Astrocyte of the cerebellum (primary cell): ENCODE measurements around the gene DNAJA3.
A peak's percentile ranks its signal among the peaks of the same experiment; 100 is the strongest.

ENCODE experiments used
- DNase-seq: peaks from one replicate; pipeline ENCODE4 v3.0.0-alpha.2; 2011; ENCODE audit warnings: low read depth
- H3K4me3 ChIP-seq: 2 replicates; pipeline ENCODE4 v1.5.1; 2011; ENCODE audit warnings: mild to moderate bottlenecking, low read depth, low read length, moderate library complexity
- in situ Hi-C: cut with HindIII; loops from 2 replicates; pipeline ENCODE4 v1.10.0; 2017; ENCODE audit warnings: low sequenced_read_pairs
- TF ChIP-seq, protein P1 (sequence below): IDR thresholded peaks from 2 replicates; pipeline ENCODE4 v1.5.1; 2012; ENCODE audit warnings: low read length, low read depth, moderate library complexity, mild to moderate bottlenecking; ENCODE audit errors: missing control alignments

DNAJA3 gene

DNA sequence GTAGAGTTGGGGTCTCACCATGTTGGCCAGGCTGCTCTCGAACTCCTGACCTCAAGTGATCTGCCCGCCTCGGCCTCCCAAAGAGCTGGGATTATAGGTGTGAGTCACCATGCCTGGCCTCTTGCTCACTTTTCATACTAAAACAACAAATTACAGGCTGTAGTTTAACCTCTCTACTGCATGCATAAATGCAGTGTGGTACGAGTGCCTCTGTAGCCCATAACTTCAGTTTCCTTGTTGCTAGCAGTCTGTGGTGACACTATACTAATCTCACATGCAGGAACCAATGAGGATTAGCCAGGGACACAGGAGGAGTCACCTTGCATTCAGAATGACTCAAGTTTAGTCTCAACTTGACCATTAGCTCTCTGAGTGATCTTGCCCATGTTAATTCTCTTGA is 70.6 kb downstream of the DNAJA3 start:
- TF ChIP-seq, protein P1, sequence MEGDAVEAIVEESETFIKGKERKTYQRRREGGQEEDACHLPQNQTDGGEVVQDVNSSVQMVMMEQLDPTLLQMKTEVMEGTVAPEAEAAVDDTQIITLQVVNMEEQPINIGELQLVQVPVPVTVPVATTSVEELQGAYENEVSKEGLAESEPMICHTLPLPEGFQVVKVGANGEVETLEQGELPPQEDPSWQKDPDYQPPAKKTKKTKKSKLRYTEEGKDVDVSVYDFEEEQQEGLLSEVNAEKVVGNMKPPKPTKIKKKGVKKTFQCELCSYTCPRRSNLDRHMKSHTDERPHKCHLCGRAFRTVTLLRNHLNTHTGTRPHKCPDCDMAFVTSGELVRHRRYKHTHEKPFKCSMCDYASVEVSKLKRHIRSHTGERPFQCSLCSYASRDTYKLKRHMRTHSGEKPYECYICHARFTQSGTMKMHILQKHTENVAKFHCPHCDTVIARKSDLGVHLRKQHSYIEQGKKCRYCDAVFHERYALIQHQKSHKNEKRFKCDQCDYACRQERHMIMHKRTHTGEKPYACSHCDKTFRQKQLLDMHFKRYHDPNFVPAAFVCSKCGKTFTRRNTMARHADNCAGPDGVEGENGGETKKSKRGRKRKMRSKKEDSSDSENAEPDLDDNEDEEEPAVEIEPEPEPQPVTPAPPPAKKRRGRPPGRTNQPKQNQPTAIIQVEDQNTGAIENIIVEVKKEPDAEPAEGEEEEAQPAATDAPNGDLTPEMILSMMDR, result no peak
- DNase-seq, result no peak
- in situ Hi-C loops, result no loop called here
- H3K4me3 ChIP-seq, result no peak overlapping the region

DNA sequence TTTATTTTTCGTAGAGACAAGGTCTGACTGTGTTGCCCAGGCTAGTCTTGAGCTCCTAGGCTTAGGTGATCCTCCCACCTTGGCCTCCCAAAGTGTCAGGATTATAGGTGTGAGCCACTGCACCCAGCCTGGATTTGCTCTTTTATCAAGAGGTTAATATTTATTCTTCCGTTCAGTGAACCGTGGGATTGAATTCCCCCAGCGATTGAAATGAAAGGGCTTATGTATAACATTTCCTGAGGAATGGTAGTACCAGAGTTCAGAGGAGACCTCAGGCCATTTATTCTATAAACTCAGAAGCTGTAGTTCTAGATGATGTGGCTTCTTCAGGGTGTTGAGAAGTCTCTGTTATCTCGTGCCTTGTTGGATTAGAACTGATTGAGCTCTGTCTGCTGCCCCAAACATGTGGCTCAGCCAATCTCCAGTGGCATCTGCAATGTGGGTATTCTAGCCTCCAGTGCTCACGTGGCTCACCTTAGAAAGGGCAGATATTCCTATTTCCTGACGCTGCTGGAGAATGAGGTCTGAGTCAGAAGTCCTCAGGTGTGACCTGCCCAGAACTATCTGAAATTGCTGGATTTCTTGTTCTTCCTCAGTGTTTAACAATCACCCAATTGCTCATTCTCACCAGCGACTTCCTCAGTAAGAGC is 73.0 kb downstream of the DNAJA3 start:
- no peak for DNase-seq
- H3K4me3 ChIP-seq, result no peak overlapping the region
- in situ Hi-C loops, result no loop called here
- TF ChIP-seq, protein P1, result no peak

- in situ Hi-C loops, result no loop called here
- DNase-seq, result no peak
- H3K4me3 ChIP-seq, result no peak overlapping the region
- TF ChIP-seq, protein P1, result no peak
Measured at GRCh38 chr16:4499196-4499555, 73.5 kb downstream of the DNAJA3 start.

- TF ChIP-seq, protein P1, result no peak
- in situ Hi-C loops, result loop anchor here (25.0 kb wide), 1 partner anchor 137 kb away; no protein-coding TSS in a partner anchor
- H3K4me3 ChIP-seq, result no peak overlapping the region
- DNase-seq, result peak; percentile 46
Measured at GRCh38 chr16:4500272-4500671, 74.6 kb downstream of the DNAJA3 start.

GRCh38 chr16:4501071-4501478 is 75.4 kb downstream of the DNAJA3 start:
- TF ChIP-seq, protein P1, result no peak
- DNase-seq, result peak; percentile 23
- in situ Hi-C loops, result loop anchor here (25.0 kb wide), 1 partner anchor 136 kb away; no protein-coding TSS in a partner anchor
- H3K4me3 ChIP-seq, result no peak overlapping the region

GRCh38 chr16:4505356-4506147 is 79.9 kb downstream of the DNAJA3 start:
- TF ChIP-seq, protein P1, result no peak
- DNase-seq, result no peak
- in situ Hi-C loops, result loop anchor here (25.0 kb wide), 1 partner anchor 132 kb away; no protein-coding TSS in a partner anchor
- no peak overlapping the region for H3K4me3 ChIP-seq
